A549 treated with CORT108297 at 1 μM for 4 hours (cell line): ENCODE results near the gene SELENOO. TPM values are rescaled to one million over a fixed set of nuclear protein-coding genes. Genes with fewer than 3 reads are reported as not detected.

Experiments used
- total RNA-seq: library from RNA; stranded (reverse); fragments of 200-300 nt; extraction: Qiagen RNA extraction; gene quantifications from 5 replicates; pipeline ENCODE4 v1.2.3, GENCODE V29; 2022

The SELENOO gene
- total RNA-seq, result 11.5 to 21.2 TPM (median 20.3 TPM) in 5 replicates

GRCh38 chr22:50200461-50201190 lies at the start of gene SELENOO:
Gene SELENOO, plus strand, starts transcription at chr22:50201011. Its CDS starts 26 bp downstream, at chr22:50201037.

GRCh38 chr22:50170453-50171318 lies 30.1 kb upstream of the SELENOO start, which contains the start of gene PANX2:
Gene PANX2, plus strand, starts transcription at chr22:50170731. Its CDS starts 0 bp downstream, at chr22:50170731.

GRCh38 chr22:50185375-50186087 lies 15.3 kb upstream of the SELENOO start, which contains the start of gene TRABD:
Gene TRABD, plus strand, starts transcription at chr22:50185913. Its CDS starts 7,148 bp downstream, at chr22:50193061.

GRCh38 chr22:50244420-50245213 lies 43.8 kb downstream of the SELENOO start, which contains the start of gene TUBGCP6:
Gene TUBGCP6, minus strand, starts transcription at chr22:50245023. Its CDS starts 564 bp downstream, at chr22:50244459.

GRCh38 chr22:50250555-50251476 lies 50.0 kb downstream of the SELENOO start, which contains the start of gene HDAC10:
Gene HDAC10, minus strand, starts transcription at chr22:50251265. Its CDS starts 233 bp downstream, at chr22:50251032.

GRCh38 chr22:50261615-50262459 lies 61.0 kb downstream of the SELENOO start, which contains the start of gene MAPK12:
Gene MAPK12, minus strand, starts transcription at chr22:50261683. Its CDS starts 174 bp downstream, at chr22:50261509.

Other genes with a start within 250 kb of the SELENOO start
- gene PIM3, start 240.2 kb upstream of the SELENOO start, total RNA-seq, result 21.2 to 50.3 TPM (median 44.2 TPM) in 5 replicates
- 0.03 to 0.04 TPM in 2 of 5 replicates, not detected in the others for gene IL17REL, start 188.2 kb upstream of the SELENOO start, total RNA-seq
- gene TTLL8, start 142.7 kb upstream of the SELENOO start, total RNA-seq, result not detected in 5 replicates
- gene MLC1, start 115.6 kb upstream of the SELENOO start, total RNA-seq, result 0.03 to 0.13 TPM (median 0.05 TPM) in 5 replicates
- not detected in 5 replicates for gene MOV10L1, start 111.0 kb upstream of the SELENOO start, total RNA-seq
- 4.6 to 7.9 TPM (median 7.1 TPM) in 5 replicates for gene PANX2, start 30.3 kb upstream of the SELENOO start, total RNA-seq
- 23.0 to 40.5 TPM (median 39.0 TPM) in 5 replicates for gene TRABD, start 15.1 kb upstream of the SELENOO start, total RNA-seq
- 6.3 to 13.5 TPM (median 12.4 TPM) in 5 replicates for gene TUBGCP6, start 44.0 kb downstream of the SELENOO start, total RNA-seq
- gene HDAC10, start 50.3 kb downstream of the SELENOO start, total RNA-seq, result 7.2 to 15.7 TPM (median 12.1 TPM) in 5 replicates
- gene MAPK12, start 60.7 kb downstream of the SELENOO start, total RNA-seq, result 19.3 to 29.1 TPM (median 25.8 TPM) in 5 replicates
- 4.7 to 7.6 TPM (median 7.3 TPM) in 5 replicates for gene MAPK11, start 69.4 kb downstream of the SELENOO start, total RNA-seq
- gene PLXNB2, start 106.6 kb downstream of the SELENOO start, total RNA-seq, result 85.2 to 127 TPM (median 116 TPM) in 5 replicates
- 1.6 to 4.0 TPM (median 3.7 TPM) in 5 replicates for gene DENND6B, start 126.0 kb downstream of the SELENOO start, total RNA-seq
- gene PPP6R2, start 142.3 kb downstream of the SELENOO start, total RNA-seq, result 10.0 to 16.3 TPM (median 13.7 TPM) in 5 replicates